Fibroblast of mammary gland (primary cell): ENCODE results near the gene IL4I1.

ENCODE experiments used
- DNase-seq: peaks from one replicate; pipeline ENCODE4 v3.0.0-alpha.2; 2010; ENCODE audit warnings: low read depth
- H3K4me3 ChIP-seq: 2 replicates; pipeline ENCODE4 v1.5.1; 2011; ENCODE audit warnings: low read depth, mild to moderate bottlenecking, low read length, moderate library complexity; ENCODE audit not compliant: control insufficient read depth
- CTCF ChIP-seq: conservative IDR thresholded peaks from 2 replicates; pipeline ENCODE4 v1.5.1; 2011; ENCODE audit warnings: low read depth, low read length, inconsistent platforms; ENCODE audit not compliant: control insufficient read depth, insufficient read depth

Gene IL4I1

GRCh38 chr19:49887665-49888509, 8.8 kb downstream of the IL4I1 start:
- DNase-seq, result no peak
- no peak overlapping the region for H3K4me3 ChIP-seq
- TF ChIP-seq CTCF, result no peak

GRCh38 chr19:49887037-49887664, 9.5 kb downstream of the IL4I1 start:
- TF ChIP-seq CTCF, result no peak
- DNase-seq, result no peak

GRCh38 chr19:49884760-49885159, 11.9 kb downstream of the IL4I1 start:
- DNase-seq, result no peak
- no peak for TF ChIP-seq CTCF
- H3K4me3 ChIP-seq, result no peak overlapping the region

More at GRCh38 chr19:49887037-49887664, 9.5 kb downstream of the IL4I1 start:
- no peak overlapping the region for H3K4me3 ChIP-seq

GRCh38 chr19:49884109-49884508, 12.6 kb downstream of the IL4I1 start:
- no peak overlapping the region for H3K4me3 ChIP-seq
- no peak for DNase-seq
- no peak for TF ChIP-seq CTCF

GRCh38 chr19:49883094-49883493, 13.6 kb downstream of the IL4I1 start:
- no peak overlapping the region for H3K4me3 ChIP-seq
- no peak for TF ChIP-seq CTCF
- DNase-seq, result no peak

GRCh38 chr19:49882643-49883042, 14.0 kb downstream of the IL4I1 start:
- H3K4me3 ChIP-seq, result no peak overlapping the region
- no peak for TF ChIP-seq CTCF
- DNase-seq, result no peak
